ENCODE data around the gene MUC2.

- TF ChIP-seq CTCF (IDR thresholded peaks at IDR 0.05) (no peak), POLR2A (IDR thresholded peaks at IDR 0.05) (no peak)
Measured at GRCh38 chr11:1053121-1053901, 21.4 kb upstream of the MUC2 start.
